GM23248 (cell line): ENCODE data around the gene XPC. TPM values are rescaled to one million over a fixed set of nuclear protein-coding genes. Genes with fewer than 3 reads are reported as not detected.

ENCODE experiments used
- DNase-seq: peaks from one replicate; pipeline ENCODE4 v3.0.0-alpha.2; 2015
- H2AFZ ChIP-seq: fragments of 200-600 bp; sonication (generic); 2 replicates; pipeline ENCODE4 v1.6.1; 2016; ENCODE audit warnings: antibody characterized with exemption
- H3F3A ChIP-seq: fragments of 200-600 bp; sonication (generic); 2 replicates; pipeline ENCODE4 v1.6.1; 2016; ENCODE audit warnings: mild to moderate bottlenecking, antibody characterized with exemption, mixed run types; ENCODE audit not compliant: insufficient read depth
- H3K27ac ChIP-seq: fragments of 200-600 bp; sonication (generic); 2 replicates; pipeline ENCODE4 v1.5.1; 2016; ENCODE audit warnings: mild to moderate bottlenecking
- H3K27me3 ChIP-seq: fragments of 200-600 bp; sonication (generic); replicated peaks from 2 replicates; pipeline ENCODE4 v1.6.1; 2016; ENCODE audit warnings: mild to moderate bottlenecking; ENCODE audit not compliant: insufficient read depth
- H3K36me3 ChIP-seq: fragments of 200-600 bp; sonication (generic); 2 replicates; pipeline ENCODE4 v1.6.1; 2016; ENCODE audit warnings: low read depth, mild to moderate bottlenecking
- H3K4me1 ChIP-seq: fragments of 200-600 bp; sonication (generic); 2 replicates; pipeline ENCODE4 v1.6.1; 2016; ENCODE audit warnings: mild to moderate bottlenecking; ENCODE audit not compliant: insufficient read depth
- H3K4me2 ChIP-seq: fragments of 200-600 bp; sonication (generic); one replicate; pipeline ENCODE4 v1.6.1; 2016; ENCODE audit warnings: mild to moderate bottlenecking; ENCODE audit not compliant: unreplicated experiment
- H3K4me3 ChIP-seq: fragments of 200-600 bp; sonication (generic); 2 replicates; pipeline ENCODE4 v1.5.1; 2016; ENCODE audit warnings: mild to moderate bottlenecking
- H3K79me2 ChIP-seq: fragments of 200-600 bp; sonication (generic); 2 replicates; pipeline ENCODE4 v1.6.1; 2016; ENCODE audit warnings: mild to moderate bottlenecking; ENCODE audit not compliant: insufficient read depth
- H3K9ac ChIP-seq: fragments of 200-600 bp; sonication (generic); 2 replicates; pipeline ENCODE4 v1.6.1; 2016; ENCODE audit warnings: mild to moderate bottlenecking
- H3K9me2 ChIP-seq: fragments of 200-600 bp; sonication (generic); 2 replicates; pipeline ENCODE4 v1.6.1; 2016; ENCODE audit warnings: mixed run types, mild to moderate bottlenecking, moderate library complexity; ENCODE audit not compliant: insufficient read depth
- H3K9me3 ChIP-seq: fragments of 200-600 bp; sonication (generic); one replicate; pipeline ENCODE4 v1.6.1; 2017; ENCODE audit warnings: low read depth
- H4K20me1 ChIP-seq: fragments of 200-600 bp; sonication (generic); 2 replicates; pipeline ENCODE4 v1.6.0; 2016; ENCODE audit not compliant: insufficient read depth
- EZH2 ChIP-seq: fragments of 200-600 bp; sonication (generic); IDR thresholded peaks from 2 replicates; pipeline ENCODE4 v1.6.1; 2018; ENCODE audit warnings: antibody characterized with exemption, mild to moderate bottlenecking; ENCODE audit not compliant: insufficient read depth, poor library complexity, severe bottlenecking
- EZH2phosphoT487 ChIP-seq: fragments of 200-600 bp; sonication (generic); IDR thresholded peaks from 2 replicates; pipeline ENCODE4 v1.6.1; 2018; ENCODE audit warnings: antibody characterized with exemption, moderate library complexity, mild to moderate bottlenecking, low read depth; ENCODE audit not compliant: insufficient read depth
- WGBS, 2 experiments: methylation state at CpG; one replicate each; pipeline ENCODE4 v1.1.6; 2015 to 2017; ENCODE audit warnings: low lambda C conversion rate in 2 of 2, low coverage in 1 of 2; ENCODE audit errors: missing lambda C conversion rate in 2 of 2; 5-methylcytosine and 5-hydroxymethylcytosine counted together
- in situ Hi-C: fragments of 300-500 bp; cut with MboI; formaldehyde crosslinking; loops from 2 replicates; pipeline ENCODE4 v1.15.0; 2020
- polyA plus RNA-seq: library from polyadenylated mRNA; unstranded; fragments of >200 nt; fragmentation: Nextera tagmentation; extraction: Ambion mirVana; gene quantifications from 2 replicates; pipeline ENCODE4 v1.2.1, GENCODE V29; 2016
- total RNA-seq: library from RNA; depleted of rRNA; stranded (reverse); fragments of >200 nt; shearing (Covaris generic); gene quantifications from 2 replicates; pipeline ENCODE4 v1.2.3, GENCODE V29; 2014

Gene XPC
- total and polyA plus RNA-seq, 2 experiments from 2014 or later = 42.4 to 62.1 TPM

GRCh38 chr3:14125193-14126016 is 53.0 kb downstream of the XPC start:
- Histone ChIP-seq H2AFZ (peak overlapping the region; percentile 89), H3K9me3 (no peaks in the 10 kb centered on the region), H3K4me2 (peak overlapping the region; percentile 84), H4K20me1 (no peaks in the 10 kb centered on the region; the same call in 1 of the 2 replicates), H3K27me3 (no peaks in the 10 kb centered on the region), H3K9me2 (no peaks in the 10 kb centered on the region), H3K79me2 (peaks cover 81% of the 10 kb centered on the region), H3K27ac (peak overlapping the region; percentile 91), H3K4me3 (peak overlapping the region; percentile 92), H3K4me1 (peaks cover 23% of the 10 kb centered on the region), H3K9ac (peak overlapping the region; percentile 93), H3K36me3 (peaks cover 16% of the 10 kb centered on the region), H3F3A (peaks cover 11% of the 10 kb centered on the region)
- TF ChIP-seq EZH2phosphoT487 (no peak), EZH2 (no peak)
- WGBS, 2 experiments = 1 to 2% methylated on average over 43 to 44 of the region's 44 CpGs
- DNase-seq = peak; percentile 96
- in situ Hi-C loops = no loop called here

- in situ Hi-C loops = no loop called here
- Histone ChIP-seq H3K4me2 (peak within 1 kb of the TSS; percentile 95), H3K36me3 (peaks cover 11% of the 10 kb centered on the region), H2AFZ (peak within 1 kb of the TSS; percentile 89), H3K4me1 (peaks cover 23% of the 10 kb centered on the region), H3K9me2 (no peaks in the 10 kb centered on the region), H3K27ac (peak within 1 kb of the TSS; percentile 91), H3K4me3 (peak within 1 kb of the TSS; percentile 92), H3K27me3 (no peaks in the 10 kb centered on the region), H3K79me2 (peaks cover 74% of the 10 kb centered on the region), H3F3A (peaks cover 11% of the 10 kb centered on the region), H4K20me1 (no peaks in the 10 kb centered on the region; the same call in 1 of the 2 replicates), H3K9ac (peak within 1 kb of the TSS; percentile 93), H3K9me3 (no peaks in the 10 kb centered on the region)
- no peak for TF ChIP-seq EZH2
- TF ChIP-seq EZH2phosphoT487 = no peak
- 1 to 2% methylated on average over 28 to 55 of the region's 55 CpGs for WGBS, 2 experiments
- peak; percentile 99 for DNase-seq
Observed at GRCh38 chr3:14124615-14125192, 53.7 kb downstream of the XPC start, which contains the start of the genes CHCHD4 and TMEM43. Gene CHCHD4 (minus strand): TSS chr3:14124870. CDS start chr3:14124676, 194 bp downstream. Gene TMEM43 (plus strand): TSS chr3:14125052. CDS start chr3:14125194, 142 bp downstream.

GRCh38 chr3:14124223-14124614 is 54.2 kb downstream of the XPC start:
- peaks cover 6% of the 10 kb centered on the region for H3K36me3 ChIP-seq
- TF ChIP-seq EZH2 (no peak), EZH2phosphoT487 (no peak)
- H3K9me3 ChIP-seq = no peaks in the 10 kb centered on the region
- peak overlapping the region; percentile 10; the same call in 1 of the 2 replicates for H3K27ac ChIP-seq
- no peaks in the 10 kb centered on the region for H3K27me3 ChIP-seq
- in situ Hi-C loops = no loop called here
- H3K9me2 ChIP-seq = no peaks in the 10 kb centered on the region
- H3K4me2 ChIP-seq = peak overlapping the region; percentile 95
- H3K9ac ChIP-seq = peak overlapping the region; percentile 93
- peak overlapping the region; percentile 89 for H2AFZ ChIP-seq
- peaks cover 69% of the 10 kb centered on the region for H3K79me2 ChIP-seq
- peaks cover 11% of the 10 kb centered on the region for H3F3A ChIP-seq
- H4K20me1 ChIP-seq = no peaks in the 10 kb centered on the region; the same call in 1 of the 2 replicates
- 1% methylated on average over 20 to 37 of the region's 37 CpGs for WGBS, 2 experiments
- H3K4me3 ChIP-seq = peak overlapping the region; percentile 92
- DNase-seq = peak; percentile 58
- H3K4me1 ChIP-seq = peaks cover 23% of the 10 kb centered on the region

- no peaks in the 10 kb centered on the region for H3K27me3 ChIP-seq
- in situ Hi-C loops = no loop called here
- H4K20me1 ChIP-seq = no peaks in the 10 kb centered on the region; the same call in 1 of the 2 replicates
- TF ChIP-seq EZH2 (no peak), EZH2phosphoT487 (no peak)
- H3K27ac ChIP-seq = no peak overlapping the region
- peak overlapping the region; percentile 95 for H3K4me2 ChIP-seq
- H3K4me1 ChIP-seq = peaks cover 23% of the 10 kb centered on the region
- DNase-seq = no peak
- H3F3A ChIP-seq = peaks cover 11% of the 10 kb centered on the region
- peaks cover 68% of the 10 kb centered on the region for H3K79me2 ChIP-seq
- H3K36me3 ChIP-seq = peaks cover 2% of the 10 kb centered on the region
- H2AFZ ChIP-seq = peak overlapping the region; percentile 89
- no peaks in the 10 kb centered on the region for H3K9me3 ChIP-seq
- peak overlapping the region; percentile 92 for H3K4me3 ChIP-seq
- H3K9me2 ChIP-seq = no peaks in the 10 kb centered on the region
- 59% methylated on average over 15 of the region's 15 CpGs for WGBS, 2 experiments
- peak overlapping the region; percentile 93 for H3K9ac ChIP-seq
Observed at GRCh38 chr3:14123308-14124222, 54.8 kb downstream of the XPC start.
